Memory B cell (primary cell): ENCODE measurements around the gene AUTS2.

Experiments
- ATAC-seq: fragments of 150-1000 bp; cut with Tn5 transposase; 2 replicates; pipeline ENCODE4 v1.10.0; 2021; ENCODE audit warnings: low read depth, mild to moderate bottlenecking, moderate library complexity
- DNase-seq, 2 donors: peaks; one replicate each; pipeline ENCODE4 v3.0.0; 2022; ENCODE audit warnings: low spot score in 2 of 2
- H3K27ac Mint-ChIP-seq: one replicate; pipeline ENCODE4 v1.8.0; 2022; ENCODE audit warnings: mild to moderate bottlenecking, moderate library complexity, mixed read lengths
- H3K27me3 Mint-ChIP-seq: one replicate; pipeline ENCODE4 v1.8.0; 2022; ENCODE audit warnings: mixed read lengths
- H3K36me3 Mint-ChIP-seq: one replicate; pipeline ENCODE4 v1.8.0; 2022; ENCODE audit warnings: mild to moderate bottlenecking, mixed read lengths
- H3K4me1 Mint-ChIP-seq: one replicate; pipeline ENCODE4 v1.8.0; 2022; ENCODE audit warnings: mixed read lengths
- H3K4me3 Mint-ChIP-seq: one replicate; pipeline ENCODE4 v1.8.0; 2022; ENCODE audit warnings: mild to moderate bottlenecking, moderate library complexity, mixed read lengths
- H3K9me3 Mint-ChIP-seq: one replicate; pipeline ENCODE4 v1.8.0; 2022; ENCODE audit warnings: mixed read lengths

Gene AUTS2

GRCh38 chr7:70620333-70621055 is 1022.2 kb downstream of the AUTS2 start:
- H3K4me3 Mint-ChIP-seq = no peak overlapping the region
- no peaks in the 10 kb centered on the region for H3K9me3 Mint-ChIP-seq
- peaks cover 15% of the 10 kb centered on the region for H3K36me3 Mint-ChIP-seq
- no peak overlapping the region for H3K27ac Mint-ChIP-seq
- DNase-seq = no peak
- no peaks in the 10 kb centered on the region for H3K4me1 Mint-ChIP-seq
- no peaks in the 10 kb centered on the region for H3K27me3 Mint-ChIP-seq
- no peak for ATAC-seq

DNA sequence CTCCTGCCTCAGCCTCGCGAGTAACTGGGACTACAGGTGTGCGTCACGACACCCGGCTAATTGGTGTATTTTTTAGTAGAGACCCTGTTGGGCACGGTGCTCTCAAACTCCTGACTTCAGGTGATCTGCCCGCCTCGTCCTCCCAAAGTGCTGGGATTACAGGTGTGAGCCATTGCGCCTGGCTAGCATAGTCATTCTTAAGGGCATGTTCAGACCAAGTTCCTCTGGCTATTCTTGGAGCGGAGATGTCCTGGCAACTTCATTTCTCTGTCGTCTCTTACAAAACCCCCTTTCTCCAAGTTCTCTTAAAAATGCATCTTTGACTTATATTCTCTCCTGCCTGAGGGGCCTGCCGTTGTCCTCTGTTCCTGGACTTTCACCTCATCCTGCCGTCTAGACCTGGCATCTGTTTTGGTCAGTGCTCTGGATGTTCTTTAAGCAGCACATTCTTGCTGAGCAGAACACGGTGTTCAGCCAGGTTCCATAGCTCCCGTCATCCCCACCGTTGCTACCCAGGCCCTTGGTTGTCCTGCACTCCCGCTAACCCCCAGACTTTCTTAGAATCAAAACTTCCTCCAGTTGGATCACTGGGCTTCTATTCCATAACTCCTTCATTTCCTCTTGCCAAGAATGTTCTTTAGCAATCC is 1023.8 kb downstream of the AUTS2 start:
- no peak for DNase-seq
- H3K27me3 Mint-ChIP-seq = no peaks in the 10 kb centered on the region
- ATAC-seq = no peak
- H3K4me1 Mint-ChIP-seq = no peaks in the 10 kb centered on the region
- no peak overlapping the region for H3K4me3 Mint-ChIP-seq
- H3K9me3 Mint-ChIP-seq = peaks cover 3% of the 10 kb centered on the region
- H3K36me3 Mint-ChIP-seq = peaks cover 15% of the 10 kb centered on the region
- no peak overlapping the region for H3K27ac Mint-ChIP-seq

DNA sequence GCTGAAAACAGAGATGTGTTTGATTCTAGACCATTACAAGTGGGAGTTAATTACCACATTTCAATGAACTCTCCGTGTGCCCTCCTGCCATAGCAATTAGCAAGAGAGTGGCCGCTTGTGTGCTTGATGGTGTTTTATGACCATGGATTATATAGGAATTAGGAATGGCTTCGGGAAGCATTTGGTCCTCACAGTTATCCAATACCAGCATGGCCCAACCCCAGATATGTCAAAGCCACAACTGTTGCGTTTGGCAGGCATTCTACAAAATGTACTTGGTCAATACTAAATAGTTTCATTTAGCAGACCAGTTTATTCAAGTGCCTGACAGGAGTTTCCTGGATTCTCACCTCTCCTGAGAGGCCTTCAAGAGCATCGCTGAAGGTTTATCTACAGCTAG is 1024.7 kb downstream of the AUTS2 start:
- Mint-ChIP-seq H3K4me3 (no peak overlapping the region), H3K4me1 (no peaks in the 10 kb centered on the region), H3K27ac (no peak overlapping the region), H3K27me3 (no peaks in the 10 kb centered on the region), H3K36me3 (peaks cover 20% of the 10 kb centered on the region), H3K9me3 (peaks cover 3% of the 10 kb centered on the region)
- DNase-seq (no peak), ATAC-seq (no peak)

DNA sequence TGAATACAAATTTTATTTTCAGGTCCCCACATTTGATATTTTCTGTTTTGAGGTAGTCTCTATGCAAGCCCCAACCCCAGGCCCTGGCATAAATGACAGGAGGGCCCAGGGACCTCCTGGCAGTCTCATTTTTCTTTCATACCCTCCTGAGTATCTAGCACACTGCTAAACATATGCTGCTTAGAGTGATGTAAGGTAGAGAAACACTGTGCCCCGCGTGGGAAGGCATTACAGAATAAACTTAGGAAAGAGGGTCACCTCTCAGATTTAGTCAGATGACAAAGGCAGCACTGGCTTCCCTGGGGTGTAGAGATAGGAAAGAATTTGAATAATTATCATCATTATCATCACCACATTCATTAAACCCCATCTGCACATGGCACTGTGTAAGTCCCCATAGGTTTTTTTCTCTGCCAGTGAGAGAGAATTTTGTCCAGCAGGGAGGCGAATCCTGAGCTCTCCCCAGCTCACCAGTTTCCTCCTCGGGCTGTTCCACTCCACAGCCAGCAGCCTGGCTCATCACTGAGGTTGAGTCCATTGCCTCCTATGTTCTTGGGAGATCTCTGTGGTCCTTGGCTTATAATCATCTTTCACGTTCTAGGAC is 1026.3 kb downstream of the AUTS2 start:
- no peak overlapping the region for H3K27ac Mint-ChIP-seq

DNA sequence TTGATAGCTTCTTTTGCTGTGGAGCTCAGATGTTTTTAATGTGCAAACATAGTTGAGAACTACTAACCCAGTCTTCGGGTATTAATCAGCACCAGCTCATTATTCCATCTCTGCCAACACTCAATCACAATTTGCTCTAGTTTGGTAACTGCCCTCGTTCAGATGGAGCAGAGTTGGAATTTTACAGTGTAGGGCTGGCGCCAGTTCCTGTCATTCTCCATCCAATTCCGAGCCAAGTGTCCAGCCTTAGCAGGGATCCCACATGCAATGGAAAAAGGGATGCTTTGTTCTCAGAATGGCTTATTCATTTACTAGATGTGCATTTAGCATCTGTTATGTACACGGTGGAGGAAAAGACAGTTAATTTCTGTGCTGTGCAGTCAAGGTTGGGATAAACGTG is 1029.2 kb downstream of the AUTS2 start:
- H3K27me3 Mint-ChIP-seq = no peaks in the 10 kb centered on the region
- no peak overlapping the region for H3K27ac Mint-ChIP-seq
- no peak overlapping the region for H3K4me3 Mint-ChIP-seq
- ATAC-seq (no peak), DNase-seq (no peak)
- H3K36me3 Mint-ChIP-seq = peaks cover 23% of the 10 kb centered on the region
- peaks cover 3% of the 10 kb centered on the region for H3K9me3 Mint-ChIP-seq
- H3K4me1 Mint-ChIP-seq = no peaks in the 10 kb centered on the region

More for the DNA sequence above, 1026.3 kb downstream of the AUTS2 start:
- Mint-ChIP-seq H3K4me1 (no peaks in the 10 kb centered on the region), H3K9me3 (peaks cover 3% of the 10 kb centered on the region), H3K36me3 (peaks cover 24% of the 10 kb centered on the region), H3K27me3 (no peaks in the 10 kb centered on the region), H3K4me3 (no peak overlapping the region)
- ATAC-seq (no peak), DNase-seq (no peak)

DNA sequence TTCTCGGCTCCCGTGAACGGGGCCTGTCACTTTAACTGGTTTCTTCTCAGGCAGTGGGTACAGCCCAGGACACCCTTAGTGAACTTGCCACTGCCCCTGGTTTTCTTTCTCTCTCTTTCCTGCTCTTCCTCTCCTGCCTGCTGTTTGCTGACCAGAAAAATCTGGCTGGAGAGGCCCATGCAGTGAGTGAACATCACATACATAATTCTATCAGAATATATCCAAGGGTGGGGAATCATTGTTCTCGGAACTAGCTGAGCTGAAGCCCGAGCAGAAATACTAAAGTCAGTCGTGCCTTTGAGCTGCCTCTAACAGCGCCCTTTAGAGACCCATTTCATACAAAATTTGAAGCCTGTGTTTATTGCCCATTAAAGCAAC is 1032.2 kb downstream of the AUTS2 start:
- DNase-seq (no peak), ATAC-seq (no peak)
- Mint-ChIP-seq H3K9me3 (peaks cover 3% of the 10 kb centered on the region), H3K4me3 (no peak overlapping the region), H3K27me3 (no peaks in the 10 kb centered on the region), H3K36me3 (peaks cover 21% of the 10 kb centered on the region), H3K27ac (no peak overlapping the region), H3K4me1 (no peaks in the 10 kb centered on the region)

- Mint-ChIP-seq H3K4me3 (no peak overlapping the region), H3K27me3 (no peaks in the 10 kb centered on the region), H3K9me3 (peaks cover 3% of the 10 kb centered on the region), H3K27ac (no peak overlapping the region), H3K36me3 (peaks cover 20% of the 10 kb centered on the region), H3K4me1 (no peaks in the 10 kb centered on the region)
- ATAC-seq (no peak), DNase-seq (no peak)
Observed at GRCh38 chr7:70630818-70631457, 1032.7 kb downstream of the AUTS2 start.

DNA sequence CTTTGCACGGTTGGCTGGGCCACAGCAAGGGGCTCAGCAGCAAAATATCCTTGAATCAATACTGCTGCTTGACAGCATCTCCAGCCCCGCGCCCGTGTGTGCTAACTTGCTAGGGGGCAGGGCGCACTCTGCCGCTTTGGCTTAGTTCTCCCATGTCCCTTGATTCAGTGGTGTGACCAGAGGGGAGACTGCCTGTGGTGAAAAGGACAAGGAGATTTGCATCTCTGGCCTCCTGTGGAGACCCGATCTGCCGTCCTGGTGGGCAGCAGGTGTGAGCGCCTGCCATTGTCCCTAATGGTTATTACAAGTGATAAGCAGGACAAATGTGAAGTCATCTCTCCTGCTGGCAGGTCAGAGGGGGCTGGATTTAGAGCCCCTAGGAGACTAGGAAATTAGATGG is 1033.4 kb downstream of the AUTS2 start:
- H3K4me3 Mint-ChIP-seq = no peak overlapping the region
- H3K27me3 Mint-ChIP-seq = no peaks in the 10 kb centered on the region
- H3K4me1 Mint-ChIP-seq = no peaks in the 10 kb centered on the region
- no peak for ATAC-seq
- peaks cover 17% of the 10 kb centered on the region for H3K36me3 Mint-ChIP-seq
- H3K27ac Mint-ChIP-seq = no peak overlapping the region
- H3K9me3 Mint-ChIP-seq = peaks cover under 1% of the 10 kb centered on the region
- no peak for DNase-seq

DNA sequence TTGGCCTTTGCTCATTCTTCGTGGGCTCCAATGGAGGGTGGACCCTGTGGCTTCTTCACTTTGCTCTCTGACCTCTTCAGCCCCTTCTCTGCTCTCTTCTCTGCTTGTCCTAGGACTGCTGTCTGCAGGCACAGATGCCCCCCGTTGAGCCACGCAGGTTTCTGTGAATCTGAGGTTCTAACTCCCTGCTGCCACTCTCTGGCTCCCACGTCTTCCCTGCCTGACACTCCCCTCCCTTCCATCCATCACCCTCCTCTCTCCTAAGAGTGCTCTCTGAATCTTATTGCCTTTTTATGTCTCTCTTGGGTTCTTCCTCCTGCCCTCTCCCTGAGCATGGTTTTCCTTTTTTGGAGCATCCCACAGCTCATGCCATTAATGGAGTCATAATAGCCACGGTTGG is 1034.1 kb downstream of the AUTS2 start:
- H3K9me3 Mint-ChIP-seq = no peaks in the 10 kb centered on the region
- peaks cover 13% of the 10 kb centered on the region for H3K36me3 Mint-ChIP-seq
- no peak for ATAC-seq

DNA sequence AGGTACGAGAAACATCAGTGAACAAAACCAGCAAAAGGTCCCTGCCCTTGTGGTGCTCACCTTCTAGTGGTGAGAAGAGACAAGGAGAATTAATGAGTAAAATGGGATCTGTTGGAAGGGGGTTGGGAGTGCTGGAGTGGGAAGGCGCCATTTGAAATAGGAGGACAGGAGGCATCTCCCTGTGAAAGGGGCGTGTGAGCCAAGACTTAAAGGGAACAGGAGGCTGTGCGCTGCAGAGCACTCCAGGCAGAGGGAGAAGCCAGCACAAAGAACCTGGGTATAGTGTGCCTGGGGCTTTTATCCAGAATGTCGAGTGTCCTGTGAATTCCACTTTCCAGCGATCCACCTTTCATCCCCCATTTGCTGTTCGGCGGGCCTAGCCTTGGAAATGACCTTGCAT is 1035.8 kb downstream of the AUTS2 start:
- H3K4me3 Mint-ChIP-seq = no peak overlapping the region
- peaks cover 7% of the 10 kb centered on the region for H3K36me3 Mint-ChIP-seq
- H3K9me3 Mint-ChIP-seq = no peaks in the 10 kb centered on the region
- no peak overlapping the region for H3K27ac Mint-ChIP-seq
- H3K27me3 Mint-ChIP-seq = no peaks in the 10 kb centered on the region
- DNase-seq (no peak), ATAC-seq (no peak)
- no peaks in the 10 kb centered on the region for H3K4me1 Mint-ChIP-seq

More for the DNA sequence above, 1034.1 kb downstream of the AUTS2 start:
- Mint-ChIP-seq H3K4me3 (no peak overlapping the region), H3K4me1 (no peaks in the 10 kb centered on the region), H3K27ac (no peak overlapping the region), H3K27me3 (no peaks in the 10 kb centered on the region)
- no peak for DNase-seq

- Mint-ChIP-seq H3K9me3 (no peaks in the 10 kb centered on the region), H3K27me3 (no peaks in the 10 kb centered on the region), H3K27ac (no peak overlapping the region), H3K36me3 (peaks cover 7% of the 10 kb centered on the region), H3K4me3 (no peak overlapping the region), H3K4me1 (no peaks in the 10 kb centered on the region)
- no peak for ATAC-seq
- no peak for DNase-seq
Observed at GRCh38 chr7:70634610-70635068, 1036.4 kb downstream of the AUTS2 start.

GRCh38 chr7:70635633-70636032 is 1037.4 kb downstream of the AUTS2 start:
- H3K27ac Mint-ChIP-seq = no peak overlapping the region
- H3K4me3 Mint-ChIP-seq = no peak overlapping the region
- H3K36me3 Mint-ChIP-seq = peaks cover 9% of the 10 kb centered on the region

GRCh38 chr7:70636169-70636568 is 1037.9 kb downstream of the AUTS2 start:
- no peak overlapping the region for H3K4me3 Mint-ChIP-seq
- no peaks in the 10 kb centered on the region for H3K4me1 Mint-ChIP-seq
- H3K9me3 Mint-ChIP-seq = peaks cover 3% of the 10 kb centered on the region
- H3K36me3 Mint-ChIP-seq = peaks cover 14% of the 10 kb centered on the region
- ATAC-seq (no peak), DNase-seq (no peak)
- H3K27ac Mint-ChIP-seq = no peak overlapping the region
- no peaks in the 10 kb centered on the region for H3K27me3 Mint-ChIP-seq

More at GRCh38 chr7:70635633-70636032, 1037.4 kb downstream of the AUTS2 start:
- Mint-ChIP-seq H3K4me1 (no peaks in the 10 kb centered on the region), H3K9me3 (no peaks in the 10 kb centered on the region), H3K27me3 (no peaks in the 10 kb centered on the region)
- no peak for ATAC-seq
- no peak for DNase-seq

- H3K27me3 Mint-ChIP-seq = no peaks in the 10 kb centered on the region
- DNase-seq = no peak
- no peak for ATAC-seq
- H3K4me1 Mint-ChIP-seq = no peaks in the 10 kb centered on the region
- peaks cover 11% of the 10 kb centered on the region for H3K36me3 Mint-ChIP-seq
- H3K27ac Mint-ChIP-seq = no peak overlapping the region
- no peak overlapping the region for H3K4me3 Mint-ChIP-seq
- H3K9me3 Mint-ChIP-seq = peaks cover 7% of the 10 kb centered on the region
Observed at GRCh38 chr7:70637726-70638125, 1039.5 kb downstream of the AUTS2 start.
